Measurements from ENCODE around the gene TUBA4A. TPM values are rescaled to one million over a fixed set of nuclear protein-coding genes. Genes with fewer than 3 reads are reported as not detected.
A peak's percentile ranks its signal among the peaks of the same experiment; 100 is the strongest.

The TUBA4A gene
- total and polyA plus RNA-seq, 4 donors = 15.6 to 82.1 (median 43.0) TPM

GRCh38 chr2:219245899-219246230 lies 7.9 kb downstream of the TUBA4A start:
- peaks cover 0 to 15% (median 10%) of the 10 kb centered on the region in 4 donors for H3K36me3 ChIP-seq (ENCODE audit: control insufficient read depth in 4 of 4, insufficient read depth in 4 of 4, low read length in 4 of 4)
- peak overlapping the region; percentile 92 to 99 for H3K27ac ChIP-seq (ENCODE audit: low read depth in 1 of 2, low read length in 1 of 2)

GRCh38 chr2:219245148-219245898 lies 8.4 kb downstream of the TUBA4A start, which contains the start of the genes GLB1L and STK16:
GLB1L (minus strand) TSS chr2:219245444; CDS start chr2:219243573, 1,871 bp downstream.
STK16 (plus strand) TSS chr2:219245479; CDS start chr2:219246000, 521 bp downstream.
- Histone ChIP-seq H3K27ac (ENCODE audit: low read depth in 1 of 2, low read length in 1 of 2) (peak within 1 kb of the TSS; percentile 92 to 99), H3K9ac (ENCODE audit: insufficient read depth in 1 of 2, low read length in 2 of 2) (peak within 1 kb of the TSS; percentile 89 to 98), H3K4me3 (peak within 1 kb of the TSS; percentile 97), H3K9me3 (ENCODE audit: control insufficient read depth in 4 of 4, insufficient read depth in 3 of 4, low read length in 3 of 4) (no peaks in the 10 kb centered on the region), H3K27me3 (ENCODE audit: control insufficient read depth in 3 of 3, insufficient read depth in 3 of 3, low read length in 2 of 3) (no peaks in the 10 kb centered on the region), H3K36me3 (ENCODE audit: control insufficient read depth in 4 of 4, insufficient read depth in 4 of 4, low read length in 4 of 4) (peaks cover 0 to 15% (median 8%) of the 10 kb centered on the region in 4 donors), H3K4me1 (ENCODE audit: control insufficient read depth in 5 of 5, insufficient read depth in 5 of 5, low read length in 5 of 5) (peaks cover 0 to 38% (median 28%) of the 10 kb centered on the region in 5 donors)
- WGBS, 2 donors = 0 to 1% methylated on average over 46 of the region's 46 CpGs
- ATAC-seq (ENCODE audit: insufficient read depth, low FRiP score) (peak; percentile 91), DNase-seq (peak; percentile 96 to 97 (median 96))
- no peak for TF ChIP-seq CTCF (IDR thresholded peaks at IDR 0.05; ENCODE audit: control extremely low read depth, extremely low read depth)

More at GRCh38 chr2:219245899-219246230, 7.9 kb downstream of the TUBA4A start:
- no peaks in the 10 kb centered on the region for H3K9me3 ChIP-seq (ENCODE audit: control insufficient read depth in 4 of 4, insufficient read depth in 3 of 4, low read length in 3 of 4)
- no peak for TF ChIP-seq CTCF (IDR thresholded peaks at IDR 0.05; ENCODE audit: control extremely low read depth, extremely low read depth)
- peak overlapping the region; percentile 97 for H3K4me3 ChIP-seq
- peaks cover 0 to 42% (median 33%) of the 10 kb centered on the region in 5 donors for H3K4me1 ChIP-seq (ENCODE audit: control insufficient read depth in 5 of 5, insufficient read depth in 5 of 5, low read length in 5 of 5)
- no peaks in the 10 kb centered on the region for H3K27me3 ChIP-seq (ENCODE audit: control insufficient read depth in 3 of 3, insufficient read depth in 3 of 3, low read length in 2 of 3)
- 14 to 18% methylated on average over 10 of the region's 10 CpGs for WGBS, 2 donors
- ATAC-seq (ENCODE audit: insufficient read depth, low FRiP score) = no peak
- peak overlapping the region; percentile 89 to 98 for H3K9ac ChIP-seq (ENCODE audit: insufficient read depth in 1 of 2, low read length in 2 of 2)
- no peak for DNase-seq

- Histone ChIP-seq H3K9ac (ENCODE audit: insufficient read depth in 1 of 2, low read length in 2 of 2) (peak overlapping the region; percentile 69 to 98), H3K4me1 (ENCODE audit: control insufficient read depth in 5 of 5, insufficient read depth in 5 of 5, low read length in 5 of 5) (peaks cover 0 to 32% (median 24%) of the 10 kb centered on the region in 5 donors), H3K9me3 (ENCODE audit: control insufficient read depth in 4 of 4, insufficient read depth in 3 of 4, low read length in 3 of 4) (no peaks in the 10 kb centered on the region), H3K36me3 (ENCODE audit: control insufficient read depth in 4 of 4, insufficient read depth in 4 of 4, low read length in 4 of 4) (peaks cover 0 to 15% (median 8%) of the 10 kb centered on the region in 4 donors), H3K27ac (ENCODE audit: low read depth in 1 of 2, low read length in 1 of 2) (peak overlapping the region; percentile 92 to 99), H3K27me3 (ENCODE audit: control insufficient read depth in 3 of 3, insufficient read depth in 3 of 3, low read length in 2 of 3) (no peaks in the 10 kb centered on the region), H3K4me3 (peak overlapping the region; percentile 97)
- DNase-seq = no peak
- WGBS, 2 donors = 36 to 39% methylated on average over 6 of the region's 6 CpGs
- no peak for ATAC-seq (ENCODE audit: insufficient read depth, low FRiP score)
- TF ChIP-seq CTCF (IDR thresholded peaks at IDR 0.05; ENCODE audit: control extremely low read depth, extremely low read depth) = no peak
Observed at GRCh38 chr2:219244789-219245147, 8.9 kb downstream of the TUBA4A start.

Data from lung (tissue), 12 donors.